Coronary artery (tissue), 2 donors: ENCODE data around the gene LATS2.
A peak's percentile ranks its signal among the peaks of the same experiment; 100 is the strongest.

Experiments
- DNase-seq: peaks from one replicate; pipeline ENCODE4 v3.0.0-alpha.2; 2017; ENCODE audit warnings: low spot score
- H3K27ac ChIP-seq, 2 donors: fragments of 200-600 bp; sonication (generic); one replicate each; pipeline ENCODE4 v1.5.1; 2016 to 2019
- H3K4me3 ChIP-seq: fragments of 200-600 bp; sonication (generic); 2 replicates; pipeline ENCODE4 v1.5.1; 2016; ENCODE audit warnings: mild to moderate bottlenecking, moderate library complexity
- CTCF ChIP-seq: fragments of 200-600 bp; sonication (generic); IDR thresholded peaks from one replicate; pipeline ENCODE4 v1.5.1; 2019; ENCODE audit warnings: antibody characterized with exemption

LATS2 gene

GRCh38 chr13:21020176-21020575 lies 41.2 kb downstream of the LATS2 start:
- no peak for TF ChIP-seq CTCF
- Histone ChIP-seq H3K27ac (peak overlapping the region; percentile 42 to 48), H3K4me3 (no peak overlapping the region)
- peak; percentile 8 for DNase-seq

GRCh38 chr13:21018220-21018619 lies 43.2 kb downstream of the LATS2 start:
- Histone ChIP-seq H3K27ac (no peak overlapping the region), H3K4me3 (no peak overlapping the region)
- DNase-seq, result no peak
- no peak for TF ChIP-seq CTCF

- peak overlapping the region; percentile 5 for H3K4me3 ChIP-seq
- peak overlapping the region; percentile 30 to 49 for H3K27ac ChIP-seq
- DNase-seq, result no peak
- no peak for TF ChIP-seq CTCF
Measured at GRCh38 chr13:21016487-21016886, 44.9 kb downstream of the LATS2 start.

- TF ChIP-seq CTCF, result no peak
- Histone ChIP-seq H3K27ac (peak overlapping the region; percentile 29 to 65), H3K4me3 (no peak overlapping the region)
- no peak for DNase-seq
Measured at GRCh38 chr13:21015284-21015683, 46.1 kb downstream of the LATS2 start.

- no peak for TF ChIP-seq CTCF
- DNase-seq, result no peak
- Histone ChIP-seq H3K27ac (peak overlapping the region; percentile 29 to 65), H3K4me3 (no peak overlapping the region)
Measured at GRCh38 chr13:21014502-21015170, 46.8 kb downstream of the LATS2 start.

GRCh38 chr13:21014139-21014501 lies 47.3 kb downstream of the LATS2 start:
- Histone ChIP-seq H3K27ac (peak overlapping the region; percentile 29 to 65), H3K4me3 (no peak overlapping the region)
- no peak for DNase-seq
- TF ChIP-seq CTCF, result no peak

- DNase-seq, result no peak
- peak overlapping the region in 1 of 2 donors; percentile 65 for H3K27ac ChIP-seq
- H3K4me3 ChIP-seq, result no peak overlapping the region
- TF ChIP-seq CTCF, result no peak
Measured at GRCh38 chr13:21013682-21014038, 47.7 kb downstream of the LATS2 start.
